Measurements from ENCODE around the gene IP6K3.

IP6K3 gene

DNA sequence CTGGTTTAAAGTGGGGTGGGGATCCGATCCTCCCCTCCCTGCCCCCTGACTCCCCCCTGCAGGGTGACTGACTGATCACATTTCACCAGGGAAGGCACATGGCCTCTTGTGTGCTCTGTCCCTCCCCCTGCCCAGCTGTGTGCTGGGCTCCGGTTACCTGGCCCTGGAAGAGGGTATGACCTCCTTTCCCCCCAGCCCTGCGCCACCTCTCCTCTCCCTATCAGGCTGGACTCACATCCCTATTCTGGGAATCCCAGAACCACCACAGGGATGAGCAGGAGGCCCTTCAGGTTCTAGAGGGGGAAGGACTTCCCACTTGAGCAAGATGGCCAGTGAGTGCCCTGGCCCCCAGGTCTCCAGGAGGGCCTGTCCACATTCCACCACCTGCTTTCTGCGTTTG is 2.1 kb upstream of the IP6K3 start:
- DNase-seq (ENCODE audit: low read depth in 1 of 2, low spot score in 1 of 2) = no peak
- Histone ChIP-seq H3K27ac (replicated peaks) (no peak overlapping the region), H3K4me3 (replicated peaks; ENCODE audit: insufficient read depth, low read length) (no peak overlapping the region), H3K27me3 (ENCODE audit: insufficient read depth, poor library complexity, severe bottlenecking) (peaks cover 4% of the 10 kb centered on the region)
- no peak for TF ChIP-seq GABPA (IDR thresholded peaks at IDR 0.05; ENCODE audit: low read depth)
- no peak for TF ChIP-seq POLR2AphosphoS5 (IDR thresholded peaks at IDR 0.05; ENCODE audit: low read depth)
- TF ChIP-seq, protein P1, sequence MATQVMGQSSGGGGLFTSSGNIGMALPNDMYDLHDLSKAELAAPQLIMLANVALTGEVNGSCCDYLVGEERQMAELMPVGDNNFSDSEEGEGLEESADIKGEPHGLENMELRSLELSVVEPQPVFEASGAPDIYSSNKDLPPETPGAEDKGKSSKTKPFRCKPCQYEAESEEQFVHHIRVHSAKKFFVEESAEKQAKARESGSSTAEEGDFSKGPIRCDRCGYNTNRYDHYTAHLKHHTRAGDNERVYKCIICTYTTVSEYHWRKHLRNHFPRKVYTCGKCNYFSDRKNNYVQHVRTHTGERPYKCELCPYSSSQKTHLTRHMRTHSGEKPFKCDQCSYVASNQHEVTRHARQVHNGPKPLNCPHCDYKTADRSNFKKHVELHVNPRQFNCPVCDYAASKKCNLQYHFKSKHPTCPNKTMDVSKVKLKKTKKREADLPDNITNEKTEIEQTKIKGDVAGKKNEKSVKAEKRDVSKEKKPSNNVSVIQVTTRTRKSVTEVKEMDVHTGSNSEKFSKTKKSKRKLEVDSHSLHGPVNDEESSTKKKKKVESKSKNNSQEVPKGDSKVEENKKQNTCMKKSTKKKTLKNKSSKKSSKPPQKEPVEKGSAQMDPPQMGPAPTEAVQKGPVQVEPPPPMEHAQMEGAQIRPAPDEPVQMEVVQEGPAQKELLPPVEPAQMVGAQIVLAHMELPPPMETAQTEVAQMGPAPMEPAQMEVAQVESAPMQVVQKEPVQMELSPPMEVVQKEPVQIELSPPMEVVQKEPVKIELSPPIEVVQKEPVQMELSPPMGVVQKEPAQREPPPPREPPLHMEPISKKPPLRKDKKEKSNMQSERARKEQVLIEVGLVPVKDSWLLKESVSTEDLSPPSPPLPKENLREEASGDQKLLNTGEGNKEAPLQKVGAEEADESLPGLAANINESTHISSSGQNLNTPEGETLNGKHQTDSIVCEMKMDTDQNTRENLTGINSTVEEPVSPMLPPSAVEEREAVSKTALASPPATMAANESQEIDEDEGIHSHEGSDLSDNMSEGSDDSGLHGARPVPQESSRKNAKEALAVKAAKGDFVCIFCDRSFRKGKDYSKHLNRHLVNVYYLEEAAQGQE (IDR thresholded peaks at IDR 0.05; ENCODE audit: insufficient replicate concordance, low read depth) = no peak
- no peak for TF ChIP-seq SPI1 (IDR thresholded peaks at IDR 0.05; ENCODE audit: borderline replicate concordance, low read depth)
- TF ChIP-seq, protein P2, sequence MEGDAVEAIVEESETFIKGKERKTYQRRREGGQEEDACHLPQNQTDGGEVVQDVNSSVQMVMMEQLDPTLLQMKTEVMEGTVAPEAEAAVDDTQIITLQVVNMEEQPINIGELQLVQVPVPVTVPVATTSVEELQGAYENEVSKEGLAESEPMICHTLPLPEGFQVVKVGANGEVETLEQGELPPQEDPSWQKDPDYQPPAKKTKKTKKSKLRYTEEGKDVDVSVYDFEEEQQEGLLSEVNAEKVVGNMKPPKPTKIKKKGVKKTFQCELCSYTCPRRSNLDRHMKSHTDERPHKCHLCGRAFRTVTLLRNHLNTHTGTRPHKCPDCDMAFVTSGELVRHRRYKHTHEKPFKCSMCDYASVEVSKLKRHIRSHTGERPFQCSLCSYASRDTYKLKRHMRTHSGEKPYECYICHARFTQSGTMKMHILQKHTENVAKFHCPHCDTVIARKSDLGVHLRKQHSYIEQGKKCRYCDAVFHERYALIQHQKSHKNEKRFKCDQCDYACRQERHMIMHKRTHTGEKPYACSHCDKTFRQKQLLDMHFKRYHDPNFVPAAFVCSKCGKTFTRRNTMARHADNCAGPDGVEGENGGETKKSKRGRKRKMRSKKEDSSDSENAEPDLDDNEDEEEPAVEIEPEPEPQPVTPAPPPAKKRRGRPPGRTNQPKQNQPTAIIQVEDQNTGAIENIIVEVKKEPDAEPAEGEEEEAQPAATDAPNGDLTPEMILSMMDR (IDR thresholded peaks at IDR 0.05; ENCODE audit: insufficient read depth, low read length) = no peak

DNA sequence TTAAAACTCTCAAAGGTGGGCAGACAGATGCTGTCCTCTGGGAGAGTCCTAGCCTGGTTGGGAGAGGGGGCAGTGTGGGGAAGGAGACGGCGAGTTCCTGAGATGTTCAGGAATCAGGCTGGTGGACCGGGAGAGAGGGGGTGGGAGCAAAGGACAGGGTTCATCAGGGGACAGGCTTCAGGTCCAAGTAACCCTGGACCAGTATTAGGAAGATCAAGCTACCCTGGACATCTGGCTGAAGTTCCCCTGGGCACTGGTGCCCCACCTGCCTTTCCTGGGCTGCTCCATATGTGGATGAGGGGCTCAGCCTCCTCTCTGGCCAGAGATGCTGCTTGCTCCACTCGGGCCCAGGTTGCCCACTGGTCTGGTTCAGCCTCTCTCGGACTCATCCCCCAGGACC is 1.1 kb upstream of the IP6K3 start:
- DNase-seq (ENCODE audit: low read depth in 1 of 2, low spot score in 1 of 2) = no peak
- TF ChIP-seq, protein P1 (IDR thresholded peaks at IDR 0.05; ENCODE audit: insufficient replicate concordance, low read depth) = no peak
- TF ChIP-seq, protein P2 (IDR thresholded peaks at IDR 0.05; ENCODE audit: insufficient read depth, low read length) = no peak
- TF ChIP-seq POLR2AphosphoS5 (IDR thresholded peaks at IDR 0.05; ENCODE audit: low read depth) (no peak), SPI1 (IDR thresholded peaks at IDR 0.05; ENCODE audit: borderline replicate concordance, low read depth) (no peak), GABPA (IDR thresholded peaks at IDR 0.05; ENCODE audit: low read depth) (no peak)
- Histone ChIP-seq H3K4me3 (replicated peaks; ENCODE audit: insufficient read depth, low read length) (no peak overlapping the region), H3K27me3 (ENCODE audit: insufficient read depth, poor library complexity, severe bottlenecking) (peaks cover 14% of the 10 kb centered on the region), H3K27ac (replicated peaks) (no peak overlapping the region)

GRCh38 chr6:33746036-33746600 is 587 bp downstream of the IP6K3 start:
- H3K27me3 ChIP-seq (ENCODE audit: insufficient read depth, poor library complexity, severe bottlenecking) = peaks cover 18% of the 10 kb centered on the region
- no peak overlapping the region for H3K4me3 ChIP-seq (replicated peaks; ENCODE audit: insufficient read depth, low read length)
- H3K27ac ChIP-seq (replicated peaks) = no peak overlapping the region
- no peak for TF ChIP-seq SPI1 (IDR thresholded peaks at IDR 0.05; ENCODE audit: borderline replicate concordance, low read depth)
- TF ChIP-seq, protein P1 (IDR thresholded peaks at IDR 0.05; ENCODE audit: insufficient replicate concordance, low read depth) = no peak
- TF ChIP-seq POLR2AphosphoS5 (IDR thresholded peaks at IDR 0.05; ENCODE audit: low read depth) = no peak
- TF ChIP-seq GABPA (IDR thresholded peaks at IDR 0.05; ENCODE audit: low read depth) = no peak
- TF ChIP-seq, protein P2 (IDR thresholded peaks at IDR 0.05; ENCODE audit: insufficient read depth, low read length) = no peak
- DNase-seq (ENCODE audit: low read depth in 1 of 2, low spot score in 1 of 2) = no peak

Measured in HL-60 (cell line).